WTC11 (cell line): Measurements from ENCODE around the gene OR10P1.

Experiments used
- ELF4 ChIP-seq: sonication (generic); formaldehyde crosslinking; IDR thresholded peaks from 2 replicates; pipeline ENCODE4 v1.8.1; 2022; ENCODE audit warnings: low read depth, mild to moderate bottlenecking, moderate library complexity, missing genetic modification reagents
- GRHL2 ChIP-seq: fragments of 250-450 bp; sonication (Bioruptor Pico); IDR thresholded peaks from 2 replicates; pipeline ENCODE4 v1.8.0; 2022; ENCODE audit warnings: mild to moderate bottlenecking, moderate library complexity; ENCODE audit not compliant: insufficient replicate concordance, severe bottlenecking
- GTF2I ChIP-seq: fragments of 250-450 bp; sonication (Bioruptor Pico); conservative IDR thresholded peaks from 2 replicates; pipeline ENCODE4 v1.4.0; 2021; ENCODE audit warnings: mild to moderate bottlenecking
- NFE2L1 ChIP-seq: sonication (generic); formaldehyde crosslinking; IDR thresholded peaks from 2 replicates; pipeline ENCODE4 v1.8.1; 2023; ENCODE audit warnings: missing genetic modification reagents
- TEAD4 ChIP-seq: sonication (generic); formaldehyde crosslinking; IDR thresholded peaks from 2 replicates; pipeline ENCODE4 v1.8.0; 2022; ENCODE audit warnings: mild to moderate bottlenecking, missing genetic modification reagents
- ZNF121 ChIP-seq: sonication (generic); formaldehyde crosslinking; IDR thresholded peaks from 2 replicates; pipeline ENCODE4 v1.8.0; 2023; ENCODE audit warnings: missing genetic modification reagents
- TF ChIP-seq, protein P1 (sequence below): sonication (generic); formaldehyde crosslinking; conservative IDR thresholded peaks from 2 replicates; pipeline ENCODE4 v1.8.1; 2022; ENCODE audit warnings: mild to moderate bottlenecking, missing genetic modification reagents
- TF ChIP-seq, protein P2 (sequence below): fragments of 200-600 bp; IDR thresholded peaks from 2 replicates; pipeline ENCODE4 v1.8.0; 2022; ENCODE audit warnings: antibody characterized with exemption
- TF ChIP-seq, protein P3 (sequence below): sonication (generic); formaldehyde crosslinking; IDR thresholded peaks from 2 replicates; pipeline ENCODE4 v1.8.1; 2023; ENCODE audit warnings: mild to moderate bottlenecking, missing genetic modification reagents, borderline replicate concordance
- TF ChIP-seq, protein P4 (sequence below): sonication (generic); formaldehyde crosslinking; IDR thresholded peaks from 2 replicates; pipeline ENCODE4 v1.8.1; 2022; ENCODE audit warnings: missing genetic modification reagents, borderline replicate concordance
- TF ChIP-seq, protein P5 (sequence below): sonication (generic); formaldehyde crosslinking; IDR thresholded peaks from 2 replicates; pipeline ENCODE4 v1.8.0; 2022; ENCODE audit warnings: mild to moderate bottlenecking, missing genetic modification reagents

DNA sequence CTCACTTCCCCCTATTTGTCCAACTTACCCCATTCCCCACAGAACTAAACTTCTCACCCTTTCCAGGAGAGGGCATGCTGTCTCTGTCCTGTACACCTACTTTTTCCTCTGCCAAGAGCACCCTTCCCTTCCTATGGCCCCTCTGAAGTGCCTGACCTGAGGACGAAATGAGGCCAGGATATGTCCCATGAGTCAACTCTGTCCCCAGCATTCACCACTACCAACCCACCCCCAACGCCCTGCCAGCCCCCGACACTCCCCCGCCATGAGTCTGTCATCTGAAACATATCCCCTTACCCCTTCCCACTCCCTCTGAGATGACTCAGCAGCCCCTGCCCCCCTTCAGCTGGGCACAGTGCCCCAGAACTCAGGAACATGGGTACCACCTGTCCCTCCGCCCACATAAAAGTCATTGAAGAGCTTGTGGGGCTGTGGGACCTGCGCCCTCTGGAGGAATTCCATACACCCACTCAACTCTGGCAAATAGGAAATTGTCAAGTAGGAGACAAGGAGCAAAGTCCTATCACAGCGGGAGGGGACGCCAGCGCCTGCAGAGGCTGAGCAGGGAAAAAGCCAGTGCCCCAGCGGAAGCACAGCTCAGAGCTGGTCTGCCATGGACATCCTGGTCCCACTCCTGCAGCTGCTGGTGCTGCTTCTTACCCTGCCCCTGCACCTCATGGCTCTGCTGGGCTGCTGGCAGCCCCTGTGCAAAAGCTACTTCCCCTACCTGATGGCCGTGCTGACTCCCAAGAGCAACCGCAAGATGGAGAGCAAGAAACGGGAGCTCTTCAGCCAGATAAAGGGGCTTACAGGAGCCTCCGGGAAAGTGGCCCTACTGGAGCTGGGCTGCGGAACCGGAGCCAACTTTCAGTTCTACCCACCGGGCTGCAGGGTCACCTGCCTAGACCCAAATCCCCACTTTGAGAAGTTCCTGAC, 44.7 kb downstream of the OR10P1 start:
- TF ChIP-seq, protein P1, sequence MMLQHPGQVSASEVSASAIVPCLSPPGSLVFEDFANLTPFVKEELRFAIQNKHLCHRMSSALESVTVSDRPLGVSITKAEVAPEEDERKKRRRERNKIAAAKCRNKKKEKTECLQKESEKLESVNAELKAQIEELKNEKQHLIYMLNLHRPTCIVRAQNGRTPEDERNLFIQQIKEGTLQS (CRISPR knock-in tag) = no peak
- TF ChIP-seq, protein P2, sequence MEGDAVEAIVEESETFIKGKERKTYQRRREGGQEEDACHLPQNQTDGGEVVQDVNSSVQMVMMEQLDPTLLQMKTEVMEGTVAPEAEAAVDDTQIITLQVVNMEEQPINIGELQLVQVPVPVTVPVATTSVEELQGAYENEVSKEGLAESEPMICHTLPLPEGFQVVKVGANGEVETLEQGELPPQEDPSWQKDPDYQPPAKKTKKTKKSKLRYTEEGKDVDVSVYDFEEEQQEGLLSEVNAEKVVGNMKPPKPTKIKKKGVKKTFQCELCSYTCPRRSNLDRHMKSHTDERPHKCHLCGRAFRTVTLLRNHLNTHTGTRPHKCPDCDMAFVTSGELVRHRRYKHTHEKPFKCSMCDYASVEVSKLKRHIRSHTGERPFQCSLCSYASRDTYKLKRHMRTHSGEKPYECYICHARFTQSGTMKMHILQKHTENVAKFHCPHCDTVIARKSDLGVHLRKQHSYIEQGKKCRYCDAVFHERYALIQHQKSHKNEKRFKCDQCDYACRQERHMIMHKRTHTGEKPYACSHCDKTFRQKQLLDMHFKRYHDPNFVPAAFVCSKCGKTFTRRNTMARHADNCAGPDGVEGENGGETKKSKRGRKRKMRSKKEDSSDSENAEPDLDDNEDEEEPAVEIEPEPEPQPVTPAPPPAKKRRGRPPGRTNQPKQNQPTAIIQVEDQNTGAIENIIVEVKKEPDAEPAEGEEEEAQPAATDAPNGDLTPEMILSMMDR = no peak
- TF ChIP-seq, protein P3, sequence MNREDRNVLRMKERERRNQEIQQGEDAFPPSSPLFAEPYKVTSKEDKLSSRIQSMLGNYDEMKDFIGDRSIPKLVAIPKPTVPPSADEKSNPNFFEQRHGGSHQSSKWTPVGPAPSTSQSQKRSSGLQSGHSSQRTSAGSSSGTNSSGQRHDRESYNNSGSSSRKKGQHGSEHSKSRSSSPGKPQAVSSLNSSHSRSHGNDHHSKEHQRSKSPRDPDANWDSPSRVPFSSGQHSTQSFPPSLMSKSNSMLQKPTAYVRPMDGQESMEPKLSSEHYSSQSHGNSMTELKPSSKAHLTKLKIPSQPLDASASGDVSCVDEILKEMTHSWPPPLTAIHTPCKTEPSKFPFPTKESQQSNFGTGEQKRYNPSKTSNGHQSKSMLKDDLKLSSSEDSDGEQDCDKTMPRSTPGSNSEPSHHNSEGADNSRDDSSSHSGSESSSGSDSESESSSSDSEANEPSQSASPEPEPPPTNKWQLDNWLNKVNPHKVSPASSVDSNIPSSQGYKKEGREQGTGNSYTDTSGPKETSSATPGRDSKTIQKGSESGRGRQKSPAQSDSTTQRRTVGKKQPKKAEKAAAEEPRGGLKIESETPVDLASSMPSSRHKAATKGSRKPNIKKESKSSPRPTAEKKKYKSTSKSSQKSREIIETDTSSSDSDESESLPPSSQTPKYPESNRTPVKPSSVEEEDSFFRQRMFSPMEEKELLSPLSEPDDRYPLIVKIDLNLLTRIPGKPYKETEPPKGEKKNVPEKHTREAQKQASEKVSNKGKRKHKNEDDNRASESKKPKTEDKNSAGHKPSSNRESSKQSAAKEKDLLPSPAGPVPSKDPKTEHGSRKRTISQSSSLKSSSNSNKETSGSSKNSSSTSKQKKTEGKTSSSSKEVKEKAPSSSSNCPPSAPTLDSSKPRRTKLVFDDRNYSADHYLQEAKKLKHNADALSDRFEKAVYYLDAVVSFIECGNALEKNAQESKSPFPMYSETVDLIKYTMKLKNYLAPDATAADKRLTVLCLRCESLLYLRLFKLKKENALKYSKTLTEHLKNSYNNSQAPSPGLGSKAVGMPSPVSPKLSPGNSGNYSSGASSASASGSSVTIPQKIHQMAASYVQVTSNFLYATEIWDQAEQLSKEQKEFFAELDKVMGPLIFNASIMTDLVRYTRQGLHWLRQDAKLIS (CRISPR knock-in tag) = no peak
- TF ChIP-seq, protein P4, sequence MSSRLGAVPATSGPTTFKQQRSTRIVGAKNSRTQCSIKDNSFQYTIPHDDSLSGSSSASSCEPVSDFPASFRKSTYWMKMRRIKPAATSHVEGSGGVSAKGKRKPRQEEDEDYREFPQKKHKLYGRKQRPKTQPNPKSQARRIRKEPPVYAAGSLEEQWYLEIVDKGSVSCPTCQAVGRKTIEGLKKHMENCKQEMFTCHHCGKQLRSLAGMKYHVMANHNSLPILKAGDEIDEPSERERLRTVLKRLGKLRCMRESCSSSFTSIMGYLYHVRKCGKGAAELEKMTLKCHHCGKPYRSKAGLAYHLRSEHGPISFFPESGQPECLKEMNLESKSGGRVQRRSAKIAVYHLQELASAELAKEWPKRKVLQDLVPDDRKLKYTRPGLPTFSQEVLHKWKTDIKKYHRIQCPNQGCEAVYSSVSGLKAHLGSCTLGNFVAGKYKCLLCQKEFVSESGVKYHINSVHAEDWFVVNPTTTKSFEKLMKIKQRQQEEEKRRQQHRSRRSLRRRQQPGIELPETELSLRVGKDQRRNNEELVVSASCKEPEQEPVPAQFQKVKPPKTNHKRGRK (CRISPR knock-in tag) = no peak
- TF ChIP-seq GRHL2 (CRISPR knock-in tag) = no peak
- no peak for TF ChIP-seq ELF4 (CRISPR knock-in tag)
- TF ChIP-seq TEAD4 (CRISPR knock-in tag) = no peak
- TF ChIP-seq NFE2L1 = no peak
- TF ChIP-seq GTF2I (CRISPR knock-in tag) = 0 out of 2 replicates have a peak, but pooled peaks have one; percentile 8
- no peak for TF ChIP-seq ZNF121
- TF ChIP-seq, protein P5, sequence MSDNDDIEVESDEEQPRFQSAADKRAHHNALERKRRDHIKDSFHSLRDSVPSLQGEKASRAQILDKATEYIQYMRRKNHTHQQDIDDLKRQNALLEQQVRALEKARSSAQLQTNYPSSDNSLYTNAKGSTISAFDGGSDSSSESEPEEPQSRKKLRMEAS (CRISPR knock-in tag) = no peak
